H9 (cell line): ENCODE measurements around the gene DCC. TPM values are rescaled to one million over a fixed set of nuclear protein-coding genes. Genes with fewer than 3 reads are reported as not detected.

Source experiments
- DNase-seq: peaks from one replicate; pipeline ENCODE4 v3.0.0-alpha.2; 2017
- H2AFZ ChIP-seq: one replicate; pipeline ENCODE4 v1.6.1; 2013; ENCODE audit warnings: mild to moderate bottlenecking, low read length, control low read depth, moderate library complexity
- H2AK5ac ChIP-seq: 2 replicates; pipeline ENCODE4 v1.6.1; 2013; ENCODE audit warnings: low read length, control low read depth, mixed read lengths; ENCODE audit not compliant: insufficient read length
- H2BK120ac ChIP-seq: one replicate; pipeline ENCODE4 v1.6.1; 2013; ENCODE audit warnings: low read depth, mild to moderate bottlenecking, low read length, control low read depth, inconsistent platforms; ENCODE audit not compliant: poor library complexity, severe bottlenecking
- H2BK12ac ChIP-seq: 2 replicates; pipeline ENCODE4 v1.6.1; 2013; ENCODE audit warnings: low read length, control low read depth, mixed read lengths, low read depth; ENCODE audit not compliant: insufficient read length
- H2BK15ac ChIP-seq: 2 replicates; pipeline ENCODE4 v1.6.1; 2013; ENCODE audit warnings: low read depth, low read length, control low read depth
- H2BK20ac ChIP-seq: one replicate; pipeline ENCODE4 v1.6.1; 2013; ENCODE audit warnings: low read depth, mild to moderate bottlenecking, low read length, control low read depth, inconsistent platforms; ENCODE audit not compliant: poor library complexity, severe bottlenecking
- H2BK5ac ChIP-seq: 2 replicates; pipeline ENCODE4 v1.6.1; 2013; ENCODE audit warnings: low read length, control low read depth, mixed read lengths; ENCODE audit not compliant: insufficient read length
- H3K14ac ChIP-seq: 2 replicates; pipeline ENCODE4 v1.6.1; 2013; ENCODE audit warnings: low read length, control low read depth; ENCODE audit not compliant: insufficient read depth
- H3K18ac ChIP-seq: 2 replicates; pipeline ENCODE4 v1.6.1; 2013; ENCODE audit warnings: low read depth, mild to moderate bottlenecking, mixed read lengths, low read length, control low read depth; ENCODE audit not compliant: insufficient read length
- H3K23ac ChIP-seq: 2 replicates; pipeline ENCODE4 v1.6.1; 2013; ENCODE audit warnings: low read length, control low read depth, mixed read lengths, low read depth; ENCODE audit not compliant: insufficient read length
- H3K23me2 ChIP-seq: 2 replicates; pipeline ENCODE4 v1.6.1; 2013; ENCODE audit warnings: low read depth, mild to moderate bottlenecking, mixed read lengths, low read length, control low read depth; ENCODE audit not compliant: insufficient read length, poor library complexity, severe bottlenecking
- H3K27ac ChIP-seq: 2 replicates; pipeline ENCODE4 v1.5.1; 2013; ENCODE audit warnings: low read length, control low read depth, mixed read lengths, low read depth; ENCODE audit not compliant: insufficient read length
- H3K27me3 ChIP-seq: 2 replicates; pipeline ENCODE4 v1.6.1; 2013; ENCODE audit warnings: low read length, control low read depth, inconsistent platforms; ENCODE audit not compliant: insufficient read depth
- H3K4ac ChIP-seq: 2 replicates; pipeline ENCODE4 v1.6.1; 2013; ENCODE audit warnings: low read depth, mild to moderate bottlenecking, control low read depth, inconsistent platforms, low read length, moderate library complexity
- H3K4me1 ChIP-seq: 2 replicates; pipeline ENCODE4 v1.6.1; 2013; ENCODE audit warnings: low read length, control low read depth, inconsistent platforms; ENCODE audit not compliant: insufficient read depth
- H3K4me2 ChIP-seq: 2 replicates; pipeline ENCODE4 v1.6.1; 2013; ENCODE audit warnings: low read length, control low read depth, mixed read lengths; ENCODE audit not compliant: insufficient read length, insufficient read depth
- H3K56ac ChIP-seq: 2 replicates; pipeline ENCODE4 v1.6.1; 2013; ENCODE audit warnings: low read depth, mild to moderate bottlenecking, mixed read lengths, low read length, control low read depth; ENCODE audit not compliant: insufficient read length
- H3K79me1 ChIP-seq: 2 replicates; pipeline ENCODE4 v1.6.1; 2013; ENCODE audit warnings: low read depth, mild to moderate bottlenecking, moderate library complexity, low read length, control low read depth, inconsistent platforms; ENCODE audit not compliant: insufficient read depth, poor library complexity, severe bottlenecking
- H3K79me2 ChIP-seq: 2 replicates; pipeline ENCODE4 v1.6.1; 2013; ENCODE audit warnings: low read length, control low read depth, inconsistent platforms; ENCODE audit not compliant: insufficient read depth
- H3K9ac ChIP-seq: 2 replicates; pipeline ENCODE4 v1.6.1; 2013; ENCODE audit warnings: low read length, control low read depth, mixed read lengths; ENCODE audit not compliant: insufficient read length; ENCODE audit errors: extremely low read depth
- H3K9me3 ChIP-seq: one replicate; pipeline ENCODE4 v1.6.1; 2013; ENCODE audit warnings: low read depth, low read length, inconsistent platforms; ENCODE audit not compliant: control insufficient read depth
- H3T11ph ChIP-seq: one replicate; pipeline ENCODE4 v1.6.1; 2013; ENCODE audit warnings: mild to moderate bottlenecking, low read length, control low read depth, inconsistent platforms
- H4K20me1 ChIP-seq: one replicate; pipeline ENCODE4 v1.6.1; 2013; ENCODE audit not compliant: control insufficient read depth, insufficient read length, insufficient read depth
- H4K5ac ChIP-seq: 2 replicates; pipeline ENCODE4 v1.6.1; 2013; ENCODE audit warnings: low read depth, mild to moderate bottlenecking, mixed read lengths, low read length, control low read depth; ENCODE audit not compliant: insufficient read length
- H4K8ac ChIP-seq: replicated peaks from 2 replicates; pipeline ENCODE4 v1.6.1; 2013; ENCODE audit warnings: low read length, control low read depth, mixed read lengths, low read depth; ENCODE audit not compliant: insufficient read length
- H4K91ac ChIP-seq: 2 replicates; pipeline ENCODE4 v1.6.1; 2013; ENCODE audit warnings: low read depth, mild to moderate bottlenecking, moderate library complexity, mixed read lengths, low read length, control low read depth; ENCODE audit not compliant: insufficient read length
- H3K27ac Mint-ChIP-seq, 3 experiments: 2 replicates in 2 of 3; 3 replicates in 1 of 3; pipeline ENCODE4 v1.8.0; 2020 to 2021; ENCODE audit warnings: mixed read lengths in 3 of 3, mild to moderate bottlenecking in 1 of 3, moderate library complexity in 1 of 3
- H3K27me3 Mint-ChIP-seq: 2 replicates; pipeline ENCODE4 v1.8.0; 2021; ENCODE audit warnings: low read depth, mild to moderate bottlenecking, moderate library complexity, mixed read lengths
- H3K36me3 Mint-ChIP-seq, 3 experiments: 2 replicates in 2 of 3; 3 replicates in 1 of 3; pipeline ENCODE4 v1.8.0; 2020 to 2021; ENCODE audit warnings: low read depth in 3 of 3, mixed read lengths in 3 of 3; ENCODE audit not compliant: insufficient read depth in 1 of 3
- H3K4me1 Mint-ChIP-seq, 2 experiments: 2 replicates each; pipeline ENCODE4 v1.8.0; 2020; ENCODE audit warnings: mixed read lengths in 2 of 2
- H3K4me3 Mint-ChIP-seq, 2 experiments: 2 replicates in 1 of 2; 3 replicates in 1 of 2; pipeline ENCODE4 v1.8.0; 2020 to 2021; ENCODE audit warnings: mild to moderate bottlenecking in 2 of 2, mixed read lengths in 2 of 2, moderate library complexity in 1 of 2
- H3K9me3 Mint-ChIP-seq, 2 experiments: 2 replicates in 1 of 2; 3 replicates in 1 of 2; pipeline ENCODE4 v1.8.0; 2020; ENCODE audit warnings: mild to moderate bottlenecking in 2 of 2, mixed read lengths in 2 of 2, moderate library complexity in 1 of 2
- CTCF ChIP-seq: fragments of 200-600 bp; sonication (generic); conservative IDR thresholded peaks from 3 replicates; pipeline ENCODE4 v1.8.0; 2021; ENCODE audit warnings: antibody characterized with exemption, mild to moderate bottlenecking
- WGBS: extraction: QIAGEN DNeasy Blood & Tissue Kit; methylation state at CpG from one replicate; pipeline ENCODE4 v1.1.7; 2013; ENCODE audit warnings: missing lambda C conversion rate, low lambda C conversion rate, mixed read lengths; ENCODE audit not compliant: insufficient read length; ENCODE audit errors: extremely low coverage; 5-methylcytosine and 5-hydroxymethylcytosine counted together
- total RNA-seq: library from RNA; stranded (reverse); gene quantifications from 2 replicates; pipeline ENCODE4 v1.2.1, GENCODE V29; 2021

DCC gene
- total RNA-seq, 1 experiment from 2014 or later = 0.35 TPM

- no peak overlapping the region for H3K27ac Mint-ChIP-seq
- H3K27me3 Mint-ChIP-seq = no peaks in the 10 kb centered on the region
- Histone ChIP-seq H2BK12ac (no peak overlapping the region), H3K23me2 (no peaks in the 10 kb centered on the region), H2BK5ac (no peak overlapping the region), H3K56ac (no peak overlapping the region), H4K8ac (no peak overlapping the region), H2BK120ac (no peak overlapping the region), H2AFZ (no peak overlapping the region), H3K27me3 (no peaks in the 10 kb centered on the region), H3K9ac (no peak overlapping the region), H3K4ac (no peak overlapping the region), H3K4me2 (no peak overlapping the region), H3K9me3 (no peaks in the 10 kb centered on the region), H4K5ac (no peak overlapping the region), H2BK20ac (no peak overlapping the region), H2BK15ac (no peak overlapping the region), H4K91ac (no peak overlapping the region), H3K23ac (no peak overlapping the region), H2AK5ac (no peak overlapping the region), H3K14ac (no peak overlapping the region), H3K27ac (no peak overlapping the region), H3K79me2 (no peaks in the 10 kb centered on the region), H3T11ph (no peak overlapping the region), H4K20me1 (no peaks in the 10 kb centered on the region), H3K18ac (no peak overlapping the region), H3K4me1 (no peaks in the 10 kb centered on the region), H3K79me1 (no peaks in the 10 kb centered on the region)
- H3K36me3 Mint-ChIP-seq = no peaks in the 10 kb centered on the region
- no peaks in the 10 kb centered on the region; a peak in 1 of 5 replicates for H3K9me3 Mint-ChIP-seq
- no peak for DNase-seq
- H3K4me1 Mint-ChIP-seq = no peaks in the 10 kb centered on the region
- TF ChIP-seq CTCF = no peak
- no CpG with 5 or more reads among the region's 3 CpGs for WGBS
- H3K4me3 Mint-ChIP-seq = no peak overlapping the region
Measured at GRCh38 chr18:52402814-52403213, 62.8 kb downstream of the DCC start.
